Measurements from ENCODE around the gene TRIM27.
"Not testable (repeated sequence)": the region's sequence is repeated elsewhere in the genome, so short reads cannot be mapped to it uniquely, and the experiment has no call there.

Gene TRIM27

GRCh38 chr6:28956331-28956730 lies 32.5 kb upstream of the TRIM27 start:
- no peak for TF ChIP-seq MYC (IDR thresholded peaks at IDR 0.05; ENCODE audit: low read depth, low read length)
- no peak for TF ChIP-seq MAX (IDR thresholded peaks at IDR 0.05; ENCODE audit: low read depth, low read length)
- TF ChIP-seq POLR2A (IDR thresholded peaks at IDR 0.05; ENCODE audit: extremely low read depth, insufficient read length) = no peak
- TF ChIP-seq CTCF (IDR thresholded peaks at IDR 0.05; ENCODE audit: low read depth, low read length) = no peak
- H3K4me3 ChIP-seq (ENCODE audit: low read depth, low read length) = no peak overlapping the region
- DNase-seq (ENCODE audit: low read depth) = no peak

- no peak for DNase-seq (ENCODE audit: low read depth)
- TF ChIP-seq CTCF (IDR thresholded peaks at IDR 0.05; ENCODE audit: low read depth, low read length) = no peak
- TF ChIP-seq POLR2A (IDR thresholded peaks at IDR 0.05; ENCODE audit: extremely low read depth, insufficient read length) = no peak
- TF ChIP-seq MYC (IDR thresholded peaks at IDR 0.05; ENCODE audit: low read depth, low read length) = no peak
- TF ChIP-seq MAX (IDR thresholded peaks at IDR 0.05; ENCODE audit: low read depth, low read length) = no peak
- H3K4me3 ChIP-seq (ENCODE audit: low read depth, low read length) = no peak overlapping the region
Measured at GRCh38 chr6:28953585-28954258, 29.9 kb upstream of the TRIM27 start.

GRCh38 chr6:28953039-28953584 lies 29.3 kb upstream of the TRIM27 start:
- H3K4me3 ChIP-seq (ENCODE audit: low read depth, low read length) = no peak overlapping the region
- peak; percentile 75 for DNase-seq (ENCODE audit: low read depth)
- TF ChIP-seq CTCF (IDR thresholded peaks at IDR 0.05; ENCODE audit: low read depth, low read length) (no peak), MYC (IDR thresholded peaks at IDR 0.05; ENCODE audit: low read depth, low read length) (no peak), POLR2A (IDR thresholded peaks at IDR 0.05; ENCODE audit: extremely low read depth, insufficient read length) (no peak), MAX (IDR thresholded peaks at IDR 0.05; ENCODE audit: low read depth, low read length) (no peak)

- H3K4me3 ChIP-seq (ENCODE audit: low read depth, low read length); DNase-seq (ENCODE audit: low read depth): not testable (repeated sequence)
Measured at GRCh38 chr6:28949656-28950195, 25.9 kb upstream of the TRIM27 start.

GRCh38 chr6:28948782-28949486 lies 25.1 kb upstream of the TRIM27 start:
- no peak overlapping the region for H3K4me3 ChIP-seq (ENCODE audit: low read depth, low read length)
- TF ChIP-seq POLR2A (IDR thresholded peaks at IDR 0.05; ENCODE audit: extremely low read depth, insufficient read length) = no peak
- TF ChIP-seq MAX (IDR thresholded peaks at IDR 0.05; ENCODE audit: low read depth, low read length) = no peak
- TF ChIP-seq CTCF (IDR thresholded peaks at IDR 0.05; ENCODE audit: low read depth, low read length) = no peak
- TF ChIP-seq MYC (IDR thresholded peaks at IDR 0.05; ENCODE audit: low read depth, low read length) = no peak
- peak; percentile 28 for DNase-seq (ENCODE audit: low read depth)

- no peak overlapping the region for H3K4me3 ChIP-seq (ENCODE audit: low read depth, low read length)
- no peak for DNase-seq (ENCODE audit: low read depth)
- TF ChIP-seq POLR2A (IDR thresholded peaks at IDR 0.05; ENCODE audit: extremely low read depth, insufficient read length) (no peak), MYC (IDR thresholded peaks at IDR 0.05; ENCODE audit: low read depth, low read length) (no peak), MAX (IDR thresholded peaks at IDR 0.05; ENCODE audit: low read depth, low read length) (no peak), CTCF (IDR thresholded peaks at IDR 0.05; ENCODE audit: low read depth, low read length) (no peak)
Measured at GRCh38 chr6:28947831-28948270, 24.1 kb upstream of the TRIM27 start.

Data from NB4 (cell line).